Stimulated activated CD4-positive, alpha-beta T cell treated with anti-CD3 and anti-CD28 coated beads, Interleukin-15, amount 100 ng/mL, for 24 hours (primary cell): ENCODE results near the gene POMC.
"Not testable (repeated sequence)": the region's sequence is repeated elsewhere in the genome, so short reads cannot be mapped to it uniquely, and the experiment has no call there.

Experiments
- DNase-seq: peaks from one replicate; pipeline ENCODE4 v3.0.0-alpha.2; 2020

The POMC gene

DNA sequence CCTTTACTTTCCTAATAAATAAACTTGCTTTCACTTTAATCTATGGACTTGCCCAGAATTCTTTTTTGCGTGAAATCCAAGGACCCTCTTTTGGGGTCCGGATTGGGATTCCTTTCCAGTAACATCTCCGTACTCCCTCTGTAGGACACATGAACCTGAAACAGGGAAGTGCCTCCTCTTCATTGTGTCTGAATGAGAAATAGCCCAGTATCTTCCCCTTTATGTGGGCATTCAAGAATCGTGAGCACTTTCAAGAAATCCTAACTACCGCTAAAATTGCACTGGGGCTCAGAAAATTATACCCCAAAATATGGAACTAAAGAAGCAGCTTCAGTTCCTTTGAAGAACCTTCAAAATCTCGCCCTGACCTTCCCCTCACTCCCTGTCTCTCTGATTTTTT, 7.8 kb upstream of the POMC start:
- no peak for DNase-seq

DNA sequence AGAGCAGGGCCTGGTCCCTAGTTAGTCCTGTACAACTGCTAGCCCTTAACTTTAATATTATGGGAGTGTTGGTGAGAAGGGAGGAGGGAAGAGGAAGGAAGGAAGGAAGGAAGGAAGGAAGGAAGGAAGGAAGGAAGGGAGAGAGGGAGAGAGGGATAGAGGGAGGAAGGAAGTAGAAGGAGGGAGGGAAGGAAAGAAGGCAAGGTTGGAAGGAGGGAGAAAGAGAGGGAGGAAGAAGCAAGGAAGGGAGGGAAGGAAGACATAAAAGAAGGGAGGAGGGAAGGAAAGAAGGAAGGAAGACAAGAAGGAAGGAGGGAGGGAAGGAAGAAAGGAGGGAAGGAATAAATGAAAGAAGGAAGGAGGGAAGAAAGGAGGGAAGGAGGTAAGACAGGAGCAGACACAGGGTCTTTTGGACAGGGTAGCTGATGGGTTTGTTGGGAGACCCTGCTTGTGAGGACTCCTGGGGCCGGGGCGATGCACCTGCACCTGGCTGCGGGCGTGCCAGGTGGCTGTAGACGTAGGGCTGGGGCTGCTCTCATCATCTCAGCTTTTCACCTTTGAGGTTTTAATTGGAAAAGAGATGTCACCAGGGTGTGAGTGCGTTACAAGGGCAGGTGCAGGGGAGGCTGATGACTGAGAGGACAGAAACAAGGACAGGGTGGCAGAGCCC, 5.9 kb upstream of the POMC start:
- no peak for DNase-seq

DNA sequence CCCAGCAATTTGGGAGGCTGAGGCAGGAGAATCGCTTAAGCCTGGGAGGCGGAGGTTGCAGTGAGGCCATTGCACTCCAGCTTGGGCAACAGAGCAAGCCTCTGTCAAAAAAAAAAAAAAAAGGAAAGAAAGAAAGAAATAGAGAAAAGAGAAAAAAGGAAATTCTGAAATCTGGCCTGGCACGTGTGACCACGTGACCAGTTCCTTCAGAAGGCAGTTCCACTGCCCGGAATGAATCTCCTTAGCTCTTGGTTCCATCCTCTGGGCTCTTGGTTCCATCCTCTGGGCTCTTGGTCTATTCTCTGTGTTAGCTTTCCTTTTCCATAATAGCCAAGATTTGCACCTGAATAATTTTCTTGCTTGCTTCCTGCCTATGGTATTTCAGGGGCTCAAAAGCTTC, 5.3 kb upstream of the POMC start:
- DNase-seq, result no peak

DNA sequence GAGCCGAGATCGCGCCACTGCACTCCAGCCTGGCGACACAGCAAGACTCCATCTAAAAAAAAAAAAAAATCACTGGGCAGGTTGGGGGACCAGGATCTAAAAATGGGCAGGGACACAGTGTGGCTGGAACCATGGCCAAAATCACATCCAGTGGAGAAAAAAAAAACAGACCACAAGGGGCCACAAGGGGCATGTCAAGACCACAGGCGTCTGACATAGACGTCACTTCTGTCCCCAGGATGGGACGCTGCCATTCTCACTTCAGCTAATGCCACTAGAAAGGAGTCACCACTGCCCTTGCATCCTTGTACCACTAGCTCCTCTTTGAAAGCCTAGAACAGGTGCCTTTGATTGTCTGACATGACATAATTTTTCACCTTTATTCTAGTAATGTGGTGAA, 2.5 kb upstream of the POMC start:
- no peak for DNase-seq

DNA sequence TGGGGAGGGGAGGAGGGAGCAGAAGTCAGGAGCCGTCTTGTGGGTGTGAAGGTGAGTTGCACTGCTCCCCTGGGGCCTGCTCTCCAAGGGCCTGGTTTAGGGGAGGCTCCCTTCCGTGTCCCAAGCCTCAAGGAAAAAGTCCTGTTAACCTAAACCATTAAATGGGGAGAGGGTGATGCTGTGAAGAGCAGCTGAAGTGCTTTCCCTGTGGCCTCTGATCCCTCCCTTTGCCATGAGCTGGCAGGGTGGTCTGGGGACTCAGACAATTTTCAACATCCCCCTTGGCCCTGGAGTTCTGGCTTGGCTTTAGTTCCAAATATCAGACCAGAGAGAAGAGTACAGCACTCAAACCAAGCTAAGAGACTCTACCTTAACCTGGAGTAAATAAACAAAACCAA, 692 bp upstream of the POMC start:
- DNase-seq, result no peak

DNA sequence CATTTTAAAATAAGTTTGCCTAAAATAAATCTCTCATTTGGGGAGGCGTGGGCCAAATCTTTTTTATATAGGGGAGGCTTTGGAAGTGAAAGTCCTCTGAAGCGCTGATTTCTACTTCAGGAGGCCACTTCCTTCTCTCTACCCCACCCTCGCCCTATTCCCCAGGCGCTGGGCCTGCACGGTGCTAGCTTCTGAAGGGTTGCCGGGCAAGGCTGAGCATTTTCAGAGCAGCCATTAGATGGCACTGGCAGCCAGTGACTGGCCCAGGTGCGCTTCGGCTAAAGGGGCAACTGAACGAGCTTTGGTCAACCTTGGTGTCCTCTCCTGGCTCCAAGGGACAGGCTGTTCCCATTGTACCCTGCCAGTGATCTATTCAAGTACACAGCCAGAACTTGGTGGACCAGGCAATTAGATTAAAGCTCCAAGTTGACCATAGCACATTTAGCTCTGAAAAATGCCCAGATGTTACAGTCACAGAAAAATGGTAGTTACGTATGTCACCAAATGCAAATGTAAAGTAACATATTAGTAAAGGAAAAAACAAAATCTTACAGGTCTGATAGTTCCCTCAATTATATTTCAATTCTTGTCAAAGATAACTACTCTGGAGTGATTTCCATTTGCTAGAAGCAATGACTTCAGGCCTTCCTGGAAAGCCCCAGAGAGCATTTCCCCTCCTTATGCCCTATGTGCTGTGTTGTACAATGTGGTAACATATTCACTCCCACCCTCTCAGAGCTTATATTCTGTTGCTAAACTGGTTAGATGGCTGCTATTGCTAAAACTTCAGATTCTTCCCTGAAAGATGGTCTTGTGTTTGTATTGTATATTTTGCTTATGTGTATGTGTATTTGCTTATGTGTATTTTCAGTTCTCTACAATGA, 2.1 kb downstream of the POMC start:
- DNase-seq, result peak; percentile 59

DNA sequence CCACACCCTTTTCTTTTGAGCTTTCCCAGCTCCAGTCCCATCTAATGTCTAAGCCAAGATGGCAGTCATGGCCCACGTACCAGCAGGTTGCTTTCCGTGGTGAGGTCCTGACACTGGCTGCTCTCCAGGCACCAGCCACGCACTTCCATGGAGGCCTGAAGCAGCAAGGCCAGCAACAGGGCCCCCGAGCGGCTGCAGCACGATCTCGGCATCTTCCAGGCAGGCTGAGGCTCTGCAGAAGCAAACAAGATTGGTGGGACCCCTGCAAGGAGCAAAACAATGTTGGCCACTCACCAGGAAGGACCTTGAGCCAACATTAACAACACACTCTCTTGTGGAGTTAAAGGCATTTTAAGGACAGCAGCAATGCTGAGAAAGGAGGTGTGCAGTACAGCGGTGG, 3.8 kb downstream of the POMC start:
- no peak for DNase-seq

DNA sequence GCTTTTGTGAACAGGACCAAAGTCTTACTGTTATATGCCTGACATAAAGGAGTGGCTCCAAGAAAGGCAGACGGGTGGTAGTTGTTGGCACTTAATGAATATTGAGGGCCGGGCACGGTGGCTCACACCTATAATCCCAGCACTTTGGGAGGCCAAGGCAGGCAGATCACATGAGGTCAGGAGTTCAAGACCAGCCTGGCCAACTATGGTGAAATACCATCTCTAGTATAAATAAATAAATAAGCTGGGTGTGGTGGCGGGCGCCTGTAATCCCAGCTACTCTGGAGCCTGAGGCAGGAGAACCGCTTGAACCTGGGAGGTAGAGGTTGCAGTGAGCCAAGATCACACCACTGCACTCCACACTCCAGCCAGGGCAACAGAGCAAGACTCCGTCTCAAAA, 6.3 kb downstream of the POMC start:
- not testable (repeated sequence) for DNase-seq

DNA sequence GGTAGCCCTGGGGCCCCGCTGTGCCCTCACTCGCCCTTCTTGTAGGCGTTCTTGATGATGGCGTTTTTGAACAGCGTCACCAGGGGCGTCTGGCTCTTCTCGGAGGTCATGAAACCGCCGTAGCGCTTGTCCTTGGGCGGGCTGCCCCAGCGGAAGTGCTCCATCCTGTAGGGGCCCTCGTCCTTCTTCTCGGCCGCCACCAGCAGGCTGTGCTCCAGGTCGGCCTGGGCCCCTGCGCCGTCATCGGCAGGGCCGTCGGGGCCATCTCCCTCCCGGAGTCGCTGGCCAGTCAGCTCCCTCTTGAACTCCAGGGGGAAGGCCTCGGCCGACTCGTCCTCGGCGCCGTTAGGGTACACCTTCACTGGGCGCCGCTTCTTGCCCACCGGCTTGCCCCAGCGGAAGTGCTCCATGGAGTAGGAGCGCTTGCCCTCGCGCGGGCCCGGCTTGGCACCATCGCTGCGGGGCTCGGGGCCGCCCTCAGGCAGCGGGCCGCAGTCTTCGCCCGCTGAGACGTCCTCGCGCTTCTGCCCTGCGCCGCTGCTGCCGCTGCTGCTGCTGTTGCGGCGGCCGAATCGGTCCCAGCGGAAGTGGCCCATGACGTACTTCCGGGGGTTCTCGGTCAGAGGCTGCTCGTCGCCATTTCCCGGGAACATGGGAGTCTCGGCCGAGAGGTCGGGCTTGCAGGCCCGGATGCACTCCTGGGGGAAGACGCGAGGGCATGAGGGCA, 7.2 kb downstream of the POMC start:
- DNase-seq, result peak; percentile 85

DNA sequence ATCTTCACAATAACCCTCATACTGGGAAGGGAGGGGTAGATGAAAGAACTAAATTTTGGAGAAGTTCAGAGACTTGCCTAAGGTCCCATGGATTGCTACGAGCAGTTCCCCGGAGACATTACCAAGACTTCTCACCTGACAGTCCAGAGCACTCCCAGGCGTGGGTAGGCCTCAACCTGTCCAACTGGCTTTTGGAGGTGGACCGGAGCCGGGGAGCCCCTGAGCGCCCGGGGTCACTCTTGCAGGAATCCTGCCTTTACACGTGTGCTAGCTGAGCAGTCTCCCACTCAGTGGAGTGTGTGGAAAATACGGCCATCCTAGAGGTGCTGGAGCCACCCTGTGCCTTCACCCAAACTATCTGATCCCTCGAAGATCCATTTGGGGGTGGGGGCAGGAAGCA, 8.0 kb downstream of the POMC start:
- DNase-seq, result no peak

DNA sequence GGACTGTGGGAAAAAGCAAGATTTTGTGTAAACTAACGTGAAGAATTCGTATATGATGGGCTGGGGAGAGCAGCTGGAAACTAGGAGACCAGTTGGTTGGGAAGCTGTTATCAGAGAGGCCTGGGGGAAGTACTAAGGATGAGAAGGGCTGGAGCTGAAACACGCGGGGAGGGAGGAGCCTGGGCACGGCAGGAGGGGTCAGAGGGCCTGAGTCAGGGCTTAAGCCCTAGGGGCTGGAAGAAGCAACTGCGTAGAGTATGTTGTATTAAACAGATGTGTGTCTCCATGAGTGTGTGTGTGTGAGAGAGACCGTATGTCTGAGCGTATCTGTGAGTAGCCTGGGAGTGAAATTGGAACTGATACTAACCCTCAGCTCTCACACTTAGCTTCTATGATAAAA, 8.4 kb downstream of the POMC start:
- DNase-seq, result no peak

DNA sequence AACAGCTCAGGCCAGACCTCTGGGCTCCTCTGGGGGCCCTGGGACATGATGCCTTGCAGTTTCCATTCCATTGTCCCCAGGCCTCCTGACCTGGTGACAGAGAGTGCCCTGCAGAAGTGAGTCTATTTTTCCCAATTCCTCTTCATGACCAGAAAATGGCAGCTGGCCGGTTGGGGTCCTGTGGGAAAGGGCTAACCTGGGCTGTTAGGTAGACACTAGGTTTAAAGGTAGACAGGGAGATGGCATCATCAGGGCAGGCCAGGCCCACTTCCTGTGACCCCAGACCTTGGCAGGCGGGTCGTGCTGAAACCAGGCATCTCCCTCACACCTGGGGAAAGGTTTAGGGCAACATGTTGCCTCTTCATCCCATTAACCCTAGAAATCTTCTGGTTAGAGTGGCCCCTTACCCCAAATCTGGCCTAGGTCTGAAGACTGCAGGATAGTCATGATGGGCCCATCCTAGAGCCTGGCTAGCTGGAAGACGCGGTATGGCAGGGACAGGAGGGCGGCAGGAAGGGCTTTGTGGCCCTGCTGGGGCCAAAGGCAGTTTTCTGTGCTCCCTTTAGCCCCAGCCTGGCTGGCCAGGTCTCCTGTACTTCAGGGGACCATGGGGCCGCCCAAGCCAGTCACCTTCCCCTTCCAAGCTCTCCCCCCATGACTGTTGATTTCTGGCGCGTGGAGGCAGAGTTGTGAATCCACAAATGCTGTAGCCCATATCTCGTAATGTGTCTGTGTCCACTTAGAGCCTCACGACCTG, 10.1 kb downstream of the POMC start:
- no peak for DNase-seq

DNA sequence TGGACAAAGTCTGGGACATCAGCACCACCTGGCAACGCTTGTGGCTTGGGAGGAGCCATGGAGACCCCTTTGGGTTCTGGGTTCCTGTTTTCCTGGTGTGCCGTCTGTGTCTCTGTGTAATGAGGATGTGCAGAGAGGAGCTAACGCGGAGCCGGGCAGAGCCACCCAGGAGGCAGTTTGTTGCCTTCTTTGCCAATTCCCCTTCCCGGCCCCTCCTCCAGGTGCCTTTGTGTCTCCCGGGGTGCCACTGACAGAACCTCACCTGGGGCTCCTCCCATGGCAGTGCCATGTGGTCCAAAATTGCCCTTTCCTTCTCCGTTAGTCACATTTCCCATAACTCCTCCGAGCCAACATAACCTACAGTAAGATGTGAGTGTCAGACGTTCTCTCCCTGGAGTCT, 13.0 kb downstream of the POMC start:
- no peak for DNase-seq

DNA sequence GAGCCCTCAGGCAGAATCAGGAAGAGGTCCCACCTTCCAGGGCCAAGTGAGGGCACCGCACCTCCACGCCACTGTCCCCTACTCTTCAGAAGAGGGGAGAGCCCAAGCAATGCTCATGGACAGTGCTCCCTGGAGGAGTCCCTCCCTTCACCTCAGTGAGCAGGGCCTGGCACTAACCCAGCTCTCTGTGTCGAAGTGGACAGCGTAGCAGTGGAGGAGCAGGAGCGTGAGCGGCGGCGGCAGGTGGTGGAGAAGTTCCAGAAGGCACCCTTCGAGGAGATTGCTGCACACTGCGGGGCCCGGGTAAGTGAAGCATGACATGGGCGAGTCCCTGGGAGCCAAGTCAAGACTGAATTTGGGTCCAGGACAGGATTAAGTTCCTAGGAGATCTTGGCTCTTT, 16.7 kb downstream of the POMC start:
- no peak for DNase-seq

DNA sequence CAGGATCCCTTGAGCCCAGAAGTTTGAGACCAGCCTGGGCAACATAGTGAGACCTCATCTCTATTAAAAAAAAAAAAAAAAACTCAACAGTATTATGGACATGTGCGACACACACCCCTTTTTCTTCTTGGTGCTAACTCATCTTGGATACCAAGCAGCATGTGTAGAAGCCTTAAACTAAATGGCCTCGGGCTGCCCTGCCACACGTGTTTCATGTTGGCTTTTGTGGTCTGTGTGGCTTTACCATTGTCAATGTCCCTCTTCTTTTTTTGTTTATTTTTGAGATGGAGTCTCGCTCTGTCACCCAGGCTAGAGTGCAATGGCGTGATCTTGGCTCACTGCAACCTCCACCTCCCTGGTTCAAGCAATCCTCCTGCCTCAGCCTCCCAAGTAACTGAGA, 17.4 kb downstream of the POMC start:
- not testable (repeated sequence) for DNase-seq

DNA sequence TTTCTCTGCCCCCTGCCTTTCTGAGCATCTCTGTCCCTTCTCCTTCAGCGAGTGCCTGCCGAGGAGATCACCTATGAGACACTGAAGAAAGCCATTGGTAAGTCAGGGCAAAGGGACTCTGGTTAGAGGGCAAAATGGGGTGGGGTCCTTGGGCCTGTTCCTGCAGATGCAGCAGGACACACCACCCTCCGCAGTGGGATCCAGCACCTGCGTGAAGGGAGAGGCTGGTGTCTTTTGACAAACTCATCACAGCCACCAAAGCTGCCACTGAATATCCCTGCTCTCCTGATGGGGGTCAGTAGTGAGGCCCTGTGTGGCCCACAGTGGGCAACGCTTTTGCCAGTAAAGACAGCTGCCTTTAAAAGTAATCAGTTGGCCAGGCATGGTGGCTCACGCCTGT, 18.7 kb downstream of the POMC start:
- DNase-seq, result no peak

DNA sequence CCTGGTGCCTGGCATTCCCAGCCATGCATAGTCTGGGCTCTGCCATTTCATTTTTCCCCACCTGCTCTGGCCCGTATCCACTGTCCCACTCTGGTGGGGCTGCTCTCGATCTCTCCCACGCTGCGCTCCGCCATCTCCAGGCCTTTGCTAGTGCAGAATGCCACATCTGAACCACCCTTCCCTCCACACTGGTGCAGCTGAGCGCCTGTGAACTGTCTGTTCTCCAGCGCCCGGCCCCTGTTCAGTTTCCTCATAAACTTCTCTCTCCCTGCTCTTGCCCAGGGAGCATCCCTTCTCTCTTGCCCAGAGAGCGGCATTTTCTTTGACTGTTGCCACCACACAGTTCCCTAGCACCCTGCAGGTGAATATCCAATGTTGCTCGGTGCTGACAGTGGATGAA, 21.5 kb downstream of the POMC start:
- no peak for DNase-seq

DNA sequence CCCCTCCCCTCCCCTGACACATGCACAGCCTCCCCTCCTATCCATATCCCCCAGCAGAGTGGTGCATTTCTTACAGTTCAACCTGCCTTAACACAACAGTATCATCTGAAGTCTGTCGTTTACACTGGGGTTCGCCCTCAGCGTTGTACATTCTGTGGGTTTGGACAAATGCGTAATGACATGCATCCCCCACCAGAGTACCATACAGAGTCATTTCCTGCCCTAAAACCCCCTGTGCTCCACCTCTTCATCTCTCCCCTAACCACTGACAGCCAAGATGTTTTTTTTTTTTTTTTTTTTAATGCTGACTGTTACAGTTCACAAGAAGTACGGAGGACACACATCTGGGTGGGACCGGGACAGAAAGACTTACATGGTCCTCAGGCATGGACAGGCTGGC, 22.6 kb downstream of the POMC start:
- no peak for DNase-seq

DNA sequence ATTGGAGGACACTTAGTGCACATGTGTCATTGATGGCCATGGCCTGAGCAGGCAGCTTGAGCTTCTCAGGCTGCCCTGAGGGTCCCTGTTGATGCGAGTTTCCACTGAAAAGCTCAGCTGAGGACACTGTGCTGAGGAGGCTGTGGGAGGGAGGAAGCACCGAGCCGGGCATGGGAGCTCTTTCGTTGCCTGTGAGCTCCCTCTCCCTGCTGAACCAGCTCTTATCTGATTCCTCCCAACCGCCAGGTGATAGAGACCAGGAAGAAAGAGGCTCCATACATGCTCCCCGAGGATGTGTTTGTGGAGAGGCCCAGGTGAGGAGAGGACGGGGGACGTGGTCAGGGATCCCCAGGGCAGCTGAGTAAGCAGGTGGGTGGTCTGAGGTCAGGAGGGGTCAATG, 27.3 kb downstream of the POMC start:
- no peak for DNase-seq

DNA sequence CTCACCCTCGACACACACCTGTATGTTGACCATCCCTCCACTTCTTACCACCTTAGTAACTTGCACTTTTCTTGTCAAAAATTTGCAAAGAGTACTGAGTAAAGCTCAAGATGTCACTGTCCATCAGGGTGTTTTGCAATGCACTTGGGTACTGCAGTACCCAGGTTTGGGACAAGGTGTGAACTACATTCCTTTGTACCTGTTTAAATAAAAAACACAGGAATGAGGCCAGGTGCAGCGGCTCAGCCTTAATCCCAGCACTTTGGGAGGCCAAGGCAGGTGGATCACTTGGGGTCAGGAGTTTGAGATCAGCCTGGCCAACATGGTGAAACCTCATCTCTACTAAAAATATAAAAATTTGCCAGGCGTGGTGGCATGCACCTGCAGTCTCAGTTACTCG, 27.8 kb downstream of the POMC start:
- DNase-seq, result not testable (repeated sequence)

DNA sequence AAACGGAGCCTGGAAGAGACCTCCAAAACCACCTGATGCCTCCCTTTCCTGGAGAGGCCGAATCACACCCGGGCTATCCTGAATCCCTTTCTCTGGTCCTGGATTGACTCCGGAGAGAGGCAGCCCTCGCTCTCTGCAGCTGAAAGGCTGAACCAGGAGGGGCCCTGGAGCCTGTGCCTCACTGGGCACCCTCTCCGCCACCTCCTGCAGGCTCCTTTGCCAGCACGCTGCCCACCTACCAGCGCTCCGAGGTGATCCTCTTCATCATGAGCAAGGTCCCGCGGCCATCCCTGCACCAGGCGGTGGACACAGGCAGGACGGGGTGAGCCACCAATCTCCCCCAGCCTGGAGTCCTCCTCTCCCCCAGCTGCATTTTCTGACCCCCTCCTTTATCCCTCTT, 35.7 kb downstream of the POMC start:
- DNase-seq, result no peak

DNA sequence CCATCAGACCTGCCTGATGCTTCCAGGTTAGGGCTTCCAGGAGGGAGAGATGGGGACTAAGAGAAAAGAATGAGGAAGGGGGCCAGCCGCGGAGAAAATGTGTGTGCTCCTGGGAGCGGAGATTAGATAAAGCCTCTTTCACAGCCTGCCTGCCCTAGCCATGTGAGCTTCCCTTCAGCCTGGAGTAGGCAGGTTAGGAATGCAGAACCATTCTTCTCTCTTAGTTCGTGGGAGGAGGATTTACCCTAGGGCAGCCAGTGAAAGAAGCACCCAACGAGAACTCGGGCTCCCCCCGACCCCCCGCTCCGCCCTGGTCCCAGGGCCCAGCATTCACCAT, 36.1 kb downstream of the POMC start:
- no peak for DNase-seq

DNA sequence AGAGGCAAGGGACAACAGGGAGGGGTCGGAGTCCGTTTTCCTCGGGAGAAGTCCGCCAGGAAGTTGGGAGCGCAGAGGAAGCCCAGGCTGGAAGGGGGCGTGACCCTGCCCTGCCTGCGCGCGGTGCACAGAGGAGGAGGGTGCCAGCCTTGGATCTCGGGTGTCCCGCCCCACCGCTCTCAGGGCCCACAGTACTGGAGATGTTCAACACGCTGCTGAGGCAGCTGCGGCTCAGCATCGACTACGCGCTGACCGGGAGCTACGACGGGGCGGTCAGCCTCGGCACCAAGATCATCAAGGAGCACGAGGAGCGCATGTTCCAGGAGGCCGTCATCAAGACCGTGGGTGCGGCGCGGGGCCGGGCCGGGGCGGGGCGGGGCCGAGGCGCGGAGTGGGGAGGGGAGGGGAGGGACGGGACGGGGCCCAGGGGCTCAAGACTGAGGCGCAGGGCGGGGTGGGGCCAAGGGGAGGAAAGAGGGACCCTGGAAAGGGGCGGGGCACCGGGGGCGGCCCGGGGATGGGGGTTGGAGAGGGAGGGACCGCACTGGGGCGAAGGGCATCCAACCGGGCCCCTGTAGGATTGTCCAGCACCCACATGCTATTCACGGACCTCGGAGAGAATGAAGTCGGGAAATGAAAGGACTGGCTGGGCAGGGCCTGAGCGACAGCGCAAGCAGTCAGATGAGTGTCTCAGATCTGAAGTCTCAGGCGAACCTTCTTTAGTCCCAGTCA, 36.6 kb downstream of the POMC start:
- DNase-seq, result peak; percentile 36
